ENCODE measurements around the gene HRH4. TPM values are rescaled to one million over a fixed set of nuclear protein-coding genes. Genes with fewer than 3 reads are reported as not detected.

HRH4 gene
- total RNA-seq, 2 experiments from 2014 or later = not detected

- Histone ChIP-seq H3K9me3 (ENCODE audit: low read length) (no peaks in the 10 kb centered on the region), H3K36me3 (ENCODE audit: insufficient read depth, low read length) (no peaks in the 10 kb centered on the region), H3K79me2 (ENCODE audit: insufficient read depth, low read depth, low read length) (no peaks in the 10 kb centered on the region), H3K4me2 (ENCODE audit: low read length) (no peak overlapping the region), H4K20me1 (ENCODE audit: insufficient read depth, low read length) (no peaks in the 10 kb centered on the region), H3K27ac (ENCODE audit: low read depth, low read length, poor library complexity, severe bottlenecking) (no peak overlapping the region), H2AFZ (ENCODE audit: low read length) (no peak overlapping the region), H3K4me3 (ENCODE audit: low read depth, low read length, poor library complexity, severe bottlenecking) (no peak overlapping the region), H3K4me1 (ENCODE audit: insufficient read depth, low read length, poor library complexity, severe bottlenecking) (no peaks in the 10 kb centered on the region), H3K9me2 (ENCODE audit: insufficient read depth, low read length) (no peaks in the 10 kb centered on the region)
- ChIA-PET POLR2A (interaction anchor here (1.3 kb wide), 1 partner anchor 9 kb away, joined by 3 read pairs; no protein-coding TSS in a partner anchor), CTCF (ENCODE audit: unreplicated experiment) (no interaction called here)
- DNase-seq (ENCODE audit: low spot score) = no peak
- TF ChIP-seq EZH2phosphoT487 (IDR thresholded peaks at IDR 0.05; ENCODE audit: borderline replicate concordance, low read depth, low read length) = no peak
- no peak for TF ChIP-seq CTCF (conservative IDR thresholded peaks at IDR 0.05; ENCODE audit: low read length)
- intact Hi-C loops (cut with micrococcal nuclease; ENCODE audit: unreplicated experiment) = no loop called here
- no TSS peak for BruUV-seq (replicated peaks)
Measured at GRCh38 chr18:24421831-24422230, 38.6 kb upstream of the HRH4 start.

GRCh38 chr18:24426073-24426397 lies 34.4 kb upstream of the HRH4 start:
- Histone ChIP-seq H3K27ac (ENCODE audit: low read depth, low read length, poor library complexity, severe bottlenecking) (no peak overlapping the region), H3K9me2 (ENCODE audit: insufficient read depth, low read length) (no peaks in the 10 kb centered on the region), H4K20me1 (ENCODE audit: insufficient read depth, low read length) (no peaks in the 10 kb centered on the region), H3K4me2 (ENCODE audit: low read length) (no peak overlapping the region), H2AFZ (ENCODE audit: low read length) (no peak overlapping the region), H3K9me3 (ENCODE audit: low read length) (no peaks in the 10 kb centered on the region), H3K4me3 (ENCODE audit: low read depth, low read length, poor library complexity, severe bottlenecking) (no peak overlapping the region), H3K36me3 (ENCODE audit: insufficient read depth, low read length) (no peaks in the 10 kb centered on the region), H3K4me1 (ENCODE audit: insufficient read depth, low read length, poor library complexity, severe bottlenecking) (no peaks in the 10 kb centered on the region), H3K79me2 (ENCODE audit: insufficient read depth, low read depth, low read length) (no peaks in the 10 kb centered on the region)
- ChIA-PET CTCF (ENCODE audit: unreplicated experiment) (no interaction called here), POLR2A (no interaction called here)
- BruUV-seq (replicated peaks) = no TSS peak
- DNase-seq (ENCODE audit: low spot score) = no peak
- no peak for TF ChIP-seq EZH2phosphoT487 (IDR thresholded peaks at IDR 0.05; ENCODE audit: borderline replicate concordance, low read depth, low read length)
- TF ChIP-seq CTCF (conservative IDR thresholded peaks at IDR 0.05; ENCODE audit: low read length) = no peak
- intact Hi-C loops (cut with micrococcal nuclease; ENCODE audit: unreplicated experiment) = no loop called here

- no peaks in the 10 kb centered on the region for H4K20me1 ChIP-seq (ENCODE audit: insufficient read depth, low read length)
- H3K79me2 ChIP-seq (ENCODE audit: insufficient read depth, low read depth, low read length) = no peaks in the 10 kb centered on the region
- H3K9me2 ChIP-seq (ENCODE audit: insufficient read depth, low read length) = no peaks in the 10 kb centered on the region
- H3K9me3 ChIP-seq (ENCODE audit: low read length) = no peaks in the 10 kb centered on the region
- ChIA-PET CTCF (ENCODE audit: unreplicated experiment) (no interaction called here), POLR2A (no interaction called here)
- H2AFZ ChIP-seq (ENCODE audit: low read length) = no peak within 1 kb of the TSS
- H3K27ac ChIP-seq (ENCODE audit: low read depth, low read length, poor library complexity, severe bottlenecking) = no peak within 1 kb of the TSS
- BruUV-seq (replicated peaks) = no TSS peak
- H3K36me3 ChIP-seq (ENCODE audit: insufficient read depth, low read length) = no peaks in the 10 kb centered on the region
- no peaks in the 10 kb centered on the region for H3K4me1 ChIP-seq (ENCODE audit: insufficient read depth, low read length, poor library complexity, severe bottlenecking)
- TF ChIP-seq CTCF (conservative IDR thresholded peaks at IDR 0.05; ENCODE audit: low read length) = no peak
- TF ChIP-seq EZH2phosphoT487 (IDR thresholded peaks at IDR 0.05; ENCODE audit: borderline replicate concordance, low read depth, low read length) = no peak
- no peak within 1 kb of the TSS for H3K4me3 ChIP-seq (ENCODE audit: low read depth, low read length, poor library complexity, severe bottlenecking)
- no peak within 1 kb of the TSS for H3K4me2 ChIP-seq (ENCODE audit: low read length)
- no peak for DNase-seq (ENCODE audit: low spot score)
- intact Hi-C loops (cut with micrococcal nuclease; ENCODE audit: unreplicated experiment) = no loop called here
Measured at GRCh38 chr18:24426398-24427294, 33.8 kb upstream of the HRH4 start, which contains the start of gene IMPACT. IMPACT (plus strand) TSS chr18:24426670; CDS start chr18:24426757, 87 bp downstream.

Measured in OCI-LY7 (cell line).